ENCODE data around the gene RNF112.

The RNF112 gene

GRCh38 chr17:19376811-19377210 is 34.2 kb upstream of the RNF112 start:
- no peak for DNase-seq

DNA sequence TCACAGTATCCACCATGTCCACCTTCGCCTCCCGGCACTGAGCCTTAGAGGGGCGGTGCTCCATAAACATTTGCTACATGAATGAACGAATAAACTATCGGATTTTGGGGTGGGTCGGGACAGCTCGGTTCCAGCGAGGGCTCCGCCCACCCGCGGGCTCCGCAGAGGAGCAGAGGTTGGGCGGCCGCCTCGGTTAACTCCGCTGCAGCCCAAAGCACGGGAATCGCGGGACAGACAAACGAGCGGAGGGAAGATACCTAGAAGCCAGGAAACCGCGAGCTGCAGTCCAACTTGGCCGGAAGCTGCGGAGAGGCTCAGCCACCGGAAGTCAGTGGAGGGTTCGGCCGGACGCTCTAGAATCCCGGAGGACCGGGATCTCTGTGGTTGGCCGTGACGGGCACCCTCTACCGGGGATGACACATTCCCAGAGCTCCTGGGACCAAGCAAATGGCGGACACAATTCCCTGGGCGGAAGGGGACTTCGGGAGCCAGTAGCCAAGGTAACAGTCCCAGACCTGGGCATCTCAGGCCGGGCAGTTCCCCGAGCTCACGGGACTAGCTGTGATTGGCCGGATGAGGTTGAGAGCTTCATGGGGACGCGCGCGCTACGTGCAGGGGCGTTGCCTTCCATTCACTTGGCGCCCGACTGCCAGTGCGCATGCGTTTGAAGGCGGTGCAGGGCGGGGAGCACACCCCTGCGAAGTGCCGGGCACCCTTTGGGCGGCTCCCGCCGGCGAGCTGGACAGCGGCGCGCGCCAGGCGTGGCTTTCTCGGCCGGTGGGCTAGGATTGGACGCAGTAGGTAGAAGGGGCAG is 33.2 kb upstream of the RNF112 start:
- peak; percentile 95 for DNase-seq

DNA sequence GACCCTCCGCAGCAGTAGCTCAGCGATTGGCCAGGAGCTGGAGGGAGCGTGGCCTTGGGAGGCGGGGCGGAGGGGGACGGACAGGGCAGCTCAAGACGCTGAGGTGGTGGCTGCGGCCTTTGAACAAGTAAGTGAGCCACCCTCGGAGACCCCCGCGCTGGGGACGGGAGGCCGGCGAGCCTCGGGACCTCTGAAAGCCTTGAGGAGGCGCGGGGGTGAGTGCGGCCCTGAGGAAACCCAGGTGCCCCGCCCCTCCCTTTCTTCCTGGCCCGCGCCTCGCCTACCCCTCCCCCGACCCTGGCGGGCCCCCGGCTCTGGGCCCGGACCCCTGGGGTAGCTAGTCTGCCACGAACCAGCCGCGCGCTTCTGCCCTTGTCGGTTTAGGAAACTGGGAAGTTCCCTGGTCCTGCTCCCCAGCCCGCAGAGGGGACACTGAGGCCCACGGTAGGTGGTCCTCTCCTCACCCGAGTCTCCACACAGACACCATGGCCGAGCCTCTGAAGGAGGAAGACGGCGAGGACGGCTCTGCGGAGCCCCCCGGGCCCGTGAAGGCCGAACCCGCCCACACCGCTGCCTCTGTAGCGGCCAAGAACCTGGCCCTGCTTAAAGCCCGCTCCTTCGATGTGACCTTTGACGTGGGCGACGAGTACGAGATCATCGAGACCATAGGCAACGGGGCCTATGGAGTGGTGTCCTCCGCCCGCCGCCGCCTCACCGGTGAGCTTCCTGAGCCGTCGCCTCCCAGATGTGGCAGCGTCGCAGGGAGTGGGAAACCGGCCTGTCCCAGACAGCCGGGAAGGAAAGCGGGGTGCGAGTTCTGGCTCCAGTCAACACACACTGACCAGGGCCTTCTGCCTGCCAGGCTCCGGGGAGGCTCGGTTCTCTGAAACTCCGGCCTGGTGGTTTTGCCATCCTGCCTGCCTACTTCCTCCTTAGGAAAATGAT is 32.3 kb upstream of the RNF112 start, which contains the start of gene MAPK7:
TSS of gene MAPK7 (plus strand) at position 83 of the 945 bp plus-strand sequence. CDS start at position 486, 403 bp downstream.
- DNase-seq = no peak

DNA sequence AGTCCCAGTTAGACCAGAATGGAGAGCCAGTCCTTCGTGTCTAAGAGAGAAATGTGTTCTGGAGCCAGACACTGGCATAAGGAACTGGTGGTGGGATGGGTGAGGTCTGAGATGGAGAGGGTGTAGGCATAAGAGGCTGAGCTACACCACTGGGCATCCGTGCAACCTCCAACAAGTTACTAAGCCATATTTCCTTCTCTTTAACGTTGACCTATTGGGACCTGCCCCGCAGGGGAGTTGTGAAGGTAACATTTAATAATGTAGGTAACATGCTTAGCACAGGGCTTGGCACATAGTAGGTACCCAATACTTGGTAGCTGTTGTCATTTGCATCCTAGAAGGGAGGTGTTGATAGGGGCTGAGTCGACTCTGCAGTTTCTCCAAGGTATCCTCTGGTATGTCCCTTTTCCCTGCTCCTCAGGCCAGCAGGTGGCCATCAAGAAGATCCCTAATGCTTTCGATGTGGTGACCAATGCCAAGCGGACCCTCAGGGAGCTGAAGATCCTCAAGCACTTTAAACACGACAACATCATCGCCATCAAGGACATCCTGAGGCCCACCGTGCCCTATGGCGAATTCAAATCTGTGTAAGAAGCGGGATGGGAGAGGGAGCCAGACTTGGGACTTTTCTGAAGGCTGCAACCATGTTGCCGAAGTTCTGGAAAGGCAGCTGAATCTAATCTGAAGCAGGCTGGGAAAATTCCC is 31.5 kb upstream of the RNF112 start:
- DNase-seq = no peak

- no peak for DNase-seq
Measured at GRCh38 chr17:19380481-19381301, 30.3 kb upstream of the RNF112 start.

DNA sequence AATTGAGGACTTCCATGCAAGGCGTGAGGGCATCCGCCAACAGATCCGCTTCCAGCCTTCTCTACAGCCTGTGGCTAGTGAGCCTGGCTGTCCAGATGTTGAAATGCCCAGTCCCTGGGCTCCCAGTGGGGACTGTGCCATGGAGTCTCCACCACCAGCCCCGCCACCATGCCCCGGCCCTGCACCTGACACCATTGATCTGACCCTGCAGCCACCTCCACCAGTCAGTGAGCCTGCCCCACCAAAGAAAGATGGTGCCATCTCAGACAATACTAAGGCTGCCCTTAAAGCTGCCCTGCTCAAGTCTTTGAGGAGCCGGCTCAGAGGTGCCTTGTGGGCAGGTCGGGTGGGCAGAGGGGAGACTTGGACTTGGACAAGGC is 29.7 kb upstream of the RNF112 start:
- no peak for DNase-seq

DNA sequence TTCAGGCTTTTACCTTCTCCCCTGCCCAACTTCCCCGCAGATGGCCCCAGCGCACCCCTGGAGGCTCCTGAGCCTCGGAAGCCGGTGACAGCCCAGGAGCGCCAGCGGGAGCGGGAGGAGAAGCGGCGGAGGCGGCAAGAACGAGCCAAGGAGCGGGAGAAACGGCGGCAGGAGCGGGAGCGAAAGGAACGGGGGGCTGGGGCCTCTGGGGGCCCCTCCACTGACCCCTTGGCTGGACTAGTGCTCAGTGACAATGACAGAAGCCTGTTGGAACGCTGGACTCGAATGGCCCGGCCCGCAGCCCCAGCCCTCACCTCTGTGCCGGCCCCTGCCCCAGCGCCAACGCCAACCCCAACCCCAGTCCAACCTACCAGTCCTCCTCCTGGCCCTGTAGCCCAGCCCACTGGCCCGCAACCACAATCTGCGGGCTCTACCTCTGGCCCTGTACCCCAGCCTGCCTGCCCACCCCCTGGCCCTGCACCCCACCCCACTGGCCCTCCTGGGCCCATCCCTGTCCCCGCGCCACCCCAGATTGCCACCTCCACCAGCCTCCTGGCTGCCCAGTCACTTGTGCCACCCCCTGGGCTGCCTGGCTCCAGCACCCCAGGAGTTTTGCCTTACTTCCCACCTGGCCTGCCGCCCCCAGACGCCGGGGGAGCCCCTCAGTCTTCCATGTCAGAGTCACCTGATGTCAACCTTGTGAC is 29.1 kb upstream of the RNF112 start:
- no peak for DNase-seq

GRCh38 chr17:19382531-19383444 is 28.2 kb upstream of the RNF112 start:
- DNase-seq = no peak

GRCh38 chr17:19383681-19384470 is 27.2 kb upstream of the RNF112 start:
- DNase-seq = no peak

DNA sequence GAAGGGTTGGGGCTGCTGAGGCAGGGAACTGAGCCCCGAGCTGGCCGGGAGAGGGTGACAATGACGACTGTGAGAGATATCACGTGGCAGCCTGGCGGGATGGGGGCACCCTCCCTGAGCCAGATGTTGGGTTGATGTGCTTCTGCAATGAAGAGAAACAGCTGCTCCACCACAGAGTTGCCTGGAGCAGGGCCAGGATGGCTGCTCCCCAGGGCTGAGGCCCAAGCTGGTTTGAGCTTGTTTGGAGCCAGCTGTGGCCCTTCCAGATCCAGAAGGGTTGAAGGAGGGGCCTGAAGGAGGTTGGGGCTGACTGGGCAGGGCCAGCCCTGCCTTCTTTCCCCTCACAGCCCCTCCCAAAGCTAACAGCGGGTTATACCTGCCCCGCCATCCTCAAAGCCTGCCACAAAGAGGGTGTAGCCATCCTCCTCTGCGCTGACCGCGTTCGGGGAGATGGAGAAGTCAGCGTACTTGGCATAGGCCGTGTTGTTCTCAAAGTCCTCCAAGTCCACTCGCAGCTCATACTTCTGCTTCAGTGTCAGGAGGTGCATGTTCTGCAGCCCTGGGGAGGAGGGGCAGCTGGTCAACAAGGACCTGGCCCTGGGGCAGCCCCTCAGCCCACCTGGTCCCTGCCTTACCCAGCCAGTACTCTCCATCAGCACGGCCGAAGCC is 26.2 kb upstream of the RNF112 start:
- DNase-seq = no peak

- no peak for DNase-seq
Measured at GRCh38 chr17:19385521-19385983, 25.5 kb upstream of the RNF112 start.

DNA sequence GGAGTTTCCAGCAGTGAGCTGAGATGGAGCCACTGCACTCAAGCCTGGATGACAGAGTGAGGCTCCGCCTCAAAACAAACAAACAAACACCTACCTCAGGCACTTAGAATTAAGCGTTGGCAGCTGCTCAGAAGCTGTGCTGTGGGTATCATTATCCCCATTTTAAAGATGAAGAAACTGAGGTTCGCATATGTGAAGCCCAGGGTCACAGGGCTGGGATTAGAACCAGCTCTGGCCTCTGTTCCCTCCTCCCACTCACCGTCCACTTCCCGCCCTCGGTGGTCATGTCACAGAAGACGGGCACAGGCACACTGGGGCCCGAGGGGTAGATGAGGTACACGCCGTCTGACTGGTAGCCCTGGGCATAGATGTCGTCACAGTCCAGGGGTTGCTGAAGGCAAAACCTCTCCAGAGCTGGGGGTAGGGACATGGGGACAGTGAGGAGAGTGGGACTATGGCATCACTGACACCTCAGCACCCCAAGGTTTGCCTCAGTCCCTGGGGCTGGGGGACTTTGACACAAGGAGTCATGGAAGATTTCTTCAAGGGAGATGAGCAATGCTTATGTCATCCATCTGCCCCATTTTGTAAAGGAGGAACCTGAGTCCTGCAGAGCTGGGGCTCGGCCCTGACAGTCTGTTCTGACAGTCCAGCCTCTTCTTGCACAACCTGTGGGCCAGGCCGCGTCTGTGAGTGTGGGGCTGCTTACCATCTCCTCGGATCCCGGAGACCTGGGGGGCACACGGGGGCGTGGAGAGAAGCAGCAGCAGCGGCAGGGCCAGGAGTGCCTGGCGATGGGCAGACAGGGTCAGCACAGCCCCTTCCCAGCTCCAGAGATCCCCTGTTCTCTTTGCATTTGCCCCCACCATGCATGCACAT is 24.7 kb upstream of the RNF112 start:
- DNase-seq = no peak

- no peak for DNase-seq
Measured at GRCh38 chr17:19386974-19387920, 23.8 kb upstream of the RNF112 start, which contains the start of gene MFAP4. MFAP4 (minus strand) TSS chr17:19387190; CDS start chr17:19387155, 35 bp downstream.

DNA sequence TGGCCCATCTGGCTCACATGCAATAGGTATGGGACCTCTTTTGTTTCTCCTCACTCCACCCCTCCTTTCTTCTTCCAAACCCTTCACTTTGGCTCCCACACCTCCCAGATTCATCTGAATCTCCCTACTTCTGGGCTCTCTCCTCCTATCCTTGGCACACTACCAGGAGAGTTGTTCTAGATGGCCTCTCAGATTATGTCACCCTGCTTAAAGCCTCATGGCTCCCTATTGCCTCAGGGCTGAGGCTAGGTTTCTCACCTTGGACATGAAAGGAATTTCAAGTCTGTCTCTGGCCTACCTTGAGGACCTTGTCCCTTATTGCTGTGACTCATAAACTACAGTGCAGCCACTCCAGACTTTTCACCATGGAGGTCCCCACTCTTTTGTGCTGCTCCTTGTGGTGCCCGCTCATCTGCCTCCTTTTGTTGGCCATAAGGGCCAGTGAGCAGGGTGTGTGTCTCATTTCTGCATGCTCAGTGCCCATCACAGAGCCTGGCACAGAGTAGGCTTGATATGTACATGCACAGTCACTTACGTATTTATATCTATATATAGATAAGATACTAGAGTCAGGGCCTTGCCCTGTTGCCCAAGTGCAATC is 23.0 kb upstream of the RNF112 start:
- DNase-seq = no peak

DNA sequence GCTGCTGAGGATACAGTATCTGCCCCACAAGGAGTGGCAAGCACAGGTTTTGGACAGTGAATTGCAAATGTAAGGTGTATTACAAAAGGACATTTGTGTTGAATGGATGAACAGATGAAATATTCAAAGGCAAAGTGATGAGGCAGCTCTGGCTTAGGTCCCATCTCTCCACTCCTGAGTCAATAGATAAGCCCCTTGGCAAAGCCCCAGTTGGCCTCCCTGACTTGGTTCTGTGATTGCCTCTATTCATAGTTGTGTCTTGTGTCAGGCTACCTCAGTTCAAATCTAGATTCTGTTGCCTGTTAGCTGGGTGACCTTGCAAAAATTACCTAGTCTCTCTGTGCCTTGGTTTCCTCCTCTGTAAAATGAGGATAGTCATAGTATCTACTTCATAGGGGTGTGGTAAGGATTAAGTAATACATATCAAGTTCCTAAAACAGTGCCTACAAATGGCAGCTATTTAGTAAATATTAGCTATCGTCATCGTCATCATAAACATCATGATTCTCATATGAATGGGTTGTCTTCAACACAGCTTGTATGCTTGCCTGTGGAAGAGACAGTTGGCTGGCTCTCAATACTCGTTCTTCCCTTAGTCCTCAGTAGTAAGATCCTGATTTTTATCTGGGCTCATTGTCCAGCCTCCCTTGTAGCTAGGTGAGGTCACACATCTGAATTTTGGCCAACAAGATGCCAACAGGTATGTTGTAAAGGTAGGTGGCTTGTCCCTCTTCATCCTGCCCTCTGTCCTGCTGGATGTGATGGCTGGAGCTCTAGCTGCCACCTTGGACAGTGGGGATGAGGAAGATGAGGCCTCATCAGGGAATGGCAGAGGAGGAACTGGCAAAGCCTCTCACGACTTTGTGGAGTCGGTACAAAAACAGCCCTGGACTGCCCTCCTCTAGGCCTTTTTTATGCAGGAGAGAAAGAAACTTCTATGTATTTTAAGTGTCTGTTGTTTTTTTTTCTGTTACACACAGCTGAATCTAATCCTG is 21.9 kb upstream of the RNF112 start:
- DNase-seq = no peak
